Activated CD8-positive, alpha-beta memory T cell treated with anti-CD3 and anti-CD28 coated beads for 24 hours (primary cell): Measurements from ENCODE around the gene SASH1.
"Not testable (repeated sequence)": the region's sequence is repeated elsewhere in the genome, so short reads cannot be mapped to it uniquely, and the experiment has no call there.

Experiments
- DNase-seq: peaks from one replicate; pipeline ENCODE4 v3.0.0-alpha.2; 2020

SASH1 gene

GRCh38 chr6:148370176-148370575 lies 27.5 kb downstream of the SASH1 start:
- DNase-seq = no peak

- no peak for DNase-seq
These were observed 31.6 kb downstream of the SASH1 start for GRCh38 chr6:148374040-148374774.

- no peak for DNase-seq
These were observed 32.8 kb downstream of the SASH1 start for GRCh38 chr6:148375401-148375800.

- DNase-seq = no peak
These were observed 36.8 kb downstream of the SASH1 start for GRCh38 chr6:148379481-148379880.

GRCh38 chr6:148379966-148380713 lies 37.5 kb downstream of the SASH1 start:
- no peak for DNase-seq

- not testable (repeated sequence) for DNase-seq
These were observed 39.4 kb downstream of the SASH1 start for GRCh38 chr6:148382051-148382450.

- DNase-seq = no peak
These were observed 40.2 kb downstream of the SASH1 start for GRCh38 chr6:148382861-148383260.

- DNase-seq = no peak
These were observed 41.2 kb downstream of the SASH1 start for GRCh38 chr6:148383658-148384368.

GRCh38 chr6:148385379-148385778 lies 42.7 kb downstream of the SASH1 start:
- no peak for DNase-seq

- DNase-seq = no peak
These were observed 45.9 kb downstream of the SASH1 start for GRCh38 chr6:148388521-148388920.

- DNase-seq = no peak
These were observed 46.4 kb downstream of the SASH1 start for GRCh38 chr6:148389086-148389485.

- no peak for DNase-seq
These were observed 47.3 kb downstream of the SASH1 start for GRCh38 chr6:148389917-148390316.

GRCh38 chr6:148392127-148392526 lies 49.5 kb downstream of the SASH1 start:
- DNase-seq = not testable (repeated sequence)

- DNase-seq = no peak
These were observed 50.0 kb downstream of the SASH1 start for GRCh38 chr6:148392671-148393070.

- DNase-seq = no peak
These were observed 53.0 kb downstream of the SASH1 start for GRCh38 chr6:148395583-148396101.

GRCh38 chr6:148396411-148396810 lies 53.8 kb downstream of the SASH1 start:
- DNase-seq = no peak

- no peak for DNase-seq
These were observed 54.3 kb downstream of the SASH1 start for GRCh38 chr6:148396926-148397325.

GRCh38 chr6:148398244-148398643 lies 55.6 kb downstream of the SASH1 start:
- no peak for DNase-seq

- DNase-seq = no peak
These were observed 56.0 kb downstream of the SASH1 start for GRCh38 chr6:148398678-148399077.

GRCh38 chr6:148401571-148401970 lies 58.9 kb downstream of the SASH1 start:
- DNase-seq = no peak

GRCh38 chr6:148404456-148405054 lies 61.9 kb downstream of the SASH1 start:
- DNase-seq = no peak

- no peak for DNase-seq
These were observed 63.3 kb downstream of the SASH1 start for GRCh38 chr6:148405894-148406293.
